ENCODE measurements around the gene MANF. TPM values are rescaled to one million over a fixed set of nuclear protein-coding genes. Genes with fewer than 3 reads are reported as not detected.

The MANF gene
- polyA plus RNA-seq, 5 donors = 94.6 to 114 (median 103) TPM

DNA sequence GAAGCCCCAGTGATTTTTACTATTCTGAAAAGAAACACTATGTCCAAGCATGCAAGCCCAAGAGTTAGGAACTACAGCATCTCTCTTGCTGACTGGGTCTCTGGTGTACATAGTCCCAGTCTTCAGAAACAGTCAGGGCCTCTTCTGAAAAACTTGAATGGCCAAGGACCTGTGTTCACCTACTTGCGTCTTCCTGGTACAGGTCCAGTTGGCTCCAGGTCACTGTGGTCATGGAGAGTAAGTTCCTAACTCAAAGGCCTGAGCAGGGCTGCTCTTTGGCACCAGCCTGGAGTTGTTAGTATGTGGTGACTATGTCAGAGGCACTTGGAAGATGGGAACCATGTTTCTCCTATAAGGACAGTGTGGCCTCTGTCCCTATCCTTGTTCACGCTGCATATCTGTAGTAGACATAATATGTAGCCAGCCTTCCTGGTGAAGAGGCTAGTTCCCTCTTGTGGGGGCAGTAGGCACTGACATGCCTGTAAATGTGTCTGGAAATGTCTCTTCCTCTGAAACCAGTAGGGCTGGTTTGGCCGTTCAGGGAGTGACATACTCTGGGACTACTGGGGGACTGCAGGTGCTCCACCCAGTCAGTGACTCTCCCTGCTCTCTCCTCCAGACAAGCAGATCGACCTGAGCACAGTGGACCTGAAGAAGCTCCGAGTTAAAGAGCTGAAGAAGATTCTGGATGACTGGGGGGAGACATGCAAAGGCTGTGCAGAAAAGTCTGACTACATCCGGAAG, 3.4 kb downstream of the MANF start:
- no peak for DNase-seq

DNA sequence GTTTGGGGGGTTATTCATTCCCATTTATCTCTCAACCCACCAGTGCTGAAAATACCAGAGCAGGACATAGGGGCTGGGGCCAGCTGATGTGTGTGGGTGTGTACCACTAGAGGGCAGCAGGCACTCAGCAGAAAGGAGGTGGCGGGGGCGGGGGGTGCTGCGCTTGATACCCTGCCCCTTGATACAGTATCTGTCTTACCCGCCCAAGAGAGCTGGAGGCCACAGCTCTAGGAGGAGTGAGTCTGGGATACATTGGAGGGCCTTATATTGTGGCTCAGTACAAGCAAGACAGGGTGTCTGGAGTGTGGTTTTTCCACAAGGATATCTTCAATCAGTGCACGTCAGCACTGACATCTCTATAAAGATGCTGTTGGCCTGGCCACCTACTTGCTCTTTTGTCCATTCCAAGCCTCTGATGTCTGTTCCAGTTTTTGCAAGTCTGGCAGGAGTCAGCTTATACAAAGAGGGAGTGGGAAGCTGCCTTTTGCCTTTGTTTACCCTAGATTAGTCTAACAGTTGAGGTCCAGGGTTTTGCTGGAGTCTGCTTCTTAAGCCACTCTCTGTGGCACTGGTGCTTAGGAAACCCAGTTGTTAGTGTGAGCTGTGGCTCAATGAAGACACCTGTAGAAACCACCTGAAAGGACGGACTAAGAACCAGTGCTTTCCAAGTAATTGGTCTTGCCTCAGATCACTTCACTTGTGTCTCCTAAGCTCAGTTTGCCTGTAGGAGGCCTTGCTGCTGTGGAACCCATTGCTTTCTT, 4.5 kb downstream of the MANF start:
- DNase-seq = no peak

DNA sequence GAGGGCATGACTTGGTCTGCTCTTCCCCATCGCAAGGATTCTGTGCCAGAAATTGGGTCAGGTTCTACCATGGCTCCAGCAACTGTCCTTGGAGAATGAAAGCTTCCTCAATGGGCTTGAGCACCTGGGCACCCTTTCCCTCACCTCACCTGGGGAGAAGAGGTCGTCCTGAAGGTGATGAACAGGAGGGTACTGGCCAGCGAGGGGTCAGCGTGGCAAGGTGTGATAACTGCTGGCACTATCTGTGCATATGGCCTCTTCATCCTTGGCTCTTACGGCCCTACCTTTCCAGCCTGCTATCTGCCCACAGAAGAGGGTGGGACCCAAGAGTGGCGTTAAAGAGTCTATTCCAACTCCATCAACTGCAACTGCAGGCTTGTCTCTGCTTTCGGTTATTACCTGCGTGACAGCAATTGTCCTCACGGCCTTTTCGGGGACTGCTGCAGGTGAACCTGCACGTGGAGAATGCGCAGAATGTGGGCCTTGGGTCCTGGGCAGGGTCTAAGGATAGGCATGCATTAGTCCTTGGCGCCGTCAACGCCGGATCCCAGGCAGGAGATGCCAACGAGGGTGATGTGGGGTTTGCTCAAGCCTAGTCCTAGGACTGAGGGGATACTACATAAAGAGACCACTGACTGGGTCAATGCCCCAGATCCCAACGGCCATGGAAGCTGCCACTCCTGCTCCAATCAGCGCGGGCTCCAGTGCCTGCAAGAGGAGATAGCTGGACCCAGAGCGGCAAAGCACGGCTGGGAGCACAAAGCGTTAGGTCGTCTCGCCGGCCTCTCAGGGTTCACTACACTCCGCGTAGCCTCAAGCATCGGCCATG, 5.4 kb downstream of the MANF start:
- DNase-seq = no peak

DNA sequence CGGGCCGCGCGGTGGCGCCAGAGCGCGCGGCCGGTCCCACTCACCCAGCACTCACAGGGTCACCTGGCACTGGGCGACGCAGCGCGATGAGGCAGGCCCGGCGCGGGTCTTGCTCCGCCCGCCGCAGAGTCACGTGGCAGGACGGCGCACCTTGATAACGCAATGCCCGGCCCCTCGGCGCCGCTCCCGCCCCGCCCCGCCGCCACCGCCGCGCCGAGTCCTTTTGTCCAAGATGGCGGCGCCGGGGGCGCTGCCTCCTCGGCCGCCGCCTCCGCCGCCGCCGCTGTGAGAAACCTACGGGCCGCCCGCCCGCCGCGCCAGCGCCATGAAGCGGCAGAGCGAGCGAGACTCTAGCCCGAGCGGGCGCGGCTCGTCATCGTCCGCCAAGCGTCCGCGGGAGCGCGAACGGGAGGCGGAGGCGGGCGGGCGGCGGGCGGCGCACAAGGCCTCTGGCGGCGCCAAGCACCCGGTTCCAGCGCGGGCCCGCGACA, 6.0 kb downstream of the MANF start, which contains the start of gene RBM15B:
RBM15B (plus strand) TSS at position 211 of the 491 bp plus-strand sequence; CDS start at position 326, 115 bp downstream.
- DNase-seq = peak; percentile 95 to 96

DNA sequence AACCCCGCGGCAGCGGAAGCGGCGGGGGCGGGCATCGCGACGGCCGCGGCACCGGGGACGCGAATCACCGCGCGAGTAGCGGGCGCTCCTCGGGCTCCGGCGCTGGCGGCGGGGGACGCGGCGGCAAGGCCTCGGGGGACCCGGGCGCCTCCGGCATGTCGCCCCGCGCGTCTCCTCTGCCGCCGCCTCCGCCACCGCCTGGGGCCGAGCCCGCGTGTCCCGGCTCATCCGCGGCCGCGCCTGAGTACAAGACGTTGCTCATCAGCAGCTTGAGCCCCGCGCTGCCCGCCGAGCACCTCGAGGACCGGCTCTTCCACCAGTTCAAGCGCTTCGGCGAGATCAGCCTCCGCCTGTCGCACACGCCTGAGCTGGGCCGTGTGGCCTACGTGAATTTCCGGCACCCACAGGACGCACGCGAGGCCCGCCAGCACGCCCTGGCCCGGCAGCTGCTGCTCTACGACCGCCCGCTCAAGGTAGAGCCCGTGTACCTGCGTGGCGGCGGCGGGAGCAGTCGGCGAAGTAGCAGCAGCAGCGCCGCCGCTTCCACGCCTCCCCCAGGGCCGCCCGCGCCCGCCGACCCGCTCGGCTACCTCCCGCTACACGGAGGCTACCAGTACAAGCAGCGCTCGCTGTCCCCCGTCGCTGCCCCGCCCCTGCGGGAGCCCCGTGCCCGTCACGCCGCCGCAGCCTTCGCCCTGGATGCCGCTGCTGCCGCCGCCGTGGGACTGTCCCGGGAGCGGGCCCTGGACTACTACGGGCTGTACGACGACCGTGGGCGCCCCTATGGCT, 6.7 kb downstream of the MANF start:
- no peak for DNase-seq

DNA sequence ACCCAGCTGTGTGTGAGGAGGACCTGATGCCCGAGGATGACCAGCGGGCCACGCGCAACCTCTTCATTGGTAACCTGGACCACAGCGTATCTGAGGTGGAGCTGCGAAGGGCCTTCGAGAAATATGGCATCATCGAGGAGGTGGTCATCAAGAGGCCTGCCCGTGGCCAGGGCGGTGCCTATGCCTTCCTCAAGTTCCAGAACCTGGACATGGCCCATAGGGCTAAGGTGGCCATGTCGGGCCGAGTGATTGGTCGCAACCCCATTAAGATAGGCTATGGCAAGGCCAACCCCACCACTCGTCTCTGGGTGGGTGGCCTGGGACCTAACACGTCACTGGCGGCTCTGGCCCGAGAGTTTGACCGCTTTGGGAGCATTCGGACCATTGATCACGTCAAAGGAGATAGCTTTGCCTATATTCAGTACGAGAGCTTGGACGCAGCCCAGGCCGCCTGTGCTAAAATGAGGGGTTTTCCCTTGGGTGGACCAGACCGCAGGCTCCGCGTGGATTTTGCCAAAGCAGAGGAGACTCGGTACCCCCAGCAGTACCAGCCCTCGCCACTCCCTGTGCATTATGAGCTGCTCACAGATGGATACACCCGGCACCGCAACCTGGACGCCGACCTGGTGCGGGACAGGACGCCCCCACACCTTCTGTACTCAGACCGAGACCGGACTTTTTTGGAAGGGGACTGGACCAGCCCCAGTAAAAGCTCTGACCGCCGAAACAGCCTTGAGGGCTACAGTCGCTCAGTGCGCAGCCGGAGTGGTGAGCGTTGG, 7.5 kb downstream of the MANF start:
- DNase-seq = no peak

DNA sequence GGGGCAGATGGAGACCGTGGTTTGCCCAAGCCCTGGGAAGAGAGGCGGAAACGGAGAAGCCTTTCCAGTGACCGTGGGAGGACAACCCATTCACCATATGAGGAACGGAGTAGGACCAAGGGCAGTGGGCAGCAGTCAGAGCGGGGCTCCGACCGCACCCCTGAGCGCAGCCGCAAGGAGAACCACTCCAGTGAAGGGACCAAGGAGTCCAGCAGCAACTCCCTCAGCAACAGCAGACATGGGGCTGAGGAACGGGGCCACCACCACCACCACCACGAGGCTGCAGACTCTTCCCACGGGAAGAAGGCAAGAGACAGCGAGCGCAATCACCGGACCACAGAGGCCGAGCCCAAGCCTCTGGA, 8.0 kb downstream of the MANF start:
- DNase-seq = no peak

DNA sequence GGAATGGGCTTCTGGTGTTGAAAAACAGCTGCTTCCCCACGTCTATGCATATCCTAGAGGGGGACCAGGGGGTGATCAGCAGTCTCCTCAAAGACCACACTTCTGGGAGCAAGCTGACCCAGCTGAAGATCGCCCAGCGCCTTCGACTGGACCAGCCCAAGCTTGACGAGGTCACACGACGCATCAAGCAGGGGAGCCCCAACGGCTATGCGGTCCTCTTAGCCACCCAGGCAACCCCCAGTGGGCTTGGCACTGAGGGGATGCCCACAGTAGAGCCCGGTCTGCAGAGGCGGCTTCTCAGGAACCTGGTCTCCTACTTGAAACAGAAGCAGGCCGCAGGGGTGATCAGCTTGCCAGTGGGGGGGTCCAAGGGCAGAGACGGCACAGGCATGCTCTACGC, 8.5 kb downstream of the MANF start:
- DNase-seq = no peak

DNA sequence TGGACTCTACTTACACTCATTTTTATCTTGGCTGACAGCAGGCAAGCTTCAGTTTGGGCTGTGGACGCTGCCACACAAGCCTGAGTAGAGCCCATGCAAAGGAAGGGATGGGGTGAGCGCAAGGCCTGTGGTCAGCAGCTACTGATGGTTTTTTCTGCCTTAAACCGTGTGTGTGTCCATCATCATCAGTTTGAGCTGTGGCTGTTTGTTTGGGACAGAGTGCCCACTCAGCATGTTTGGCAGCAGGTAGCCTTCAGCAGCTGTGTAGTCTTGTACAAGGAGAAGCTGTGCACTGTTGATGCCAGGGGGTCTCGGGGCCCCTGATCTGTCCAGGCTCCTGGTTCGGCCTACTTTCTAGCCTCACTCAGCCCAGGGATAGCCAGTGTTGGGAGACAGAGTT, 9.4 kb downstream of the MANF start:
- no peak for DNase-seq

DNA sequence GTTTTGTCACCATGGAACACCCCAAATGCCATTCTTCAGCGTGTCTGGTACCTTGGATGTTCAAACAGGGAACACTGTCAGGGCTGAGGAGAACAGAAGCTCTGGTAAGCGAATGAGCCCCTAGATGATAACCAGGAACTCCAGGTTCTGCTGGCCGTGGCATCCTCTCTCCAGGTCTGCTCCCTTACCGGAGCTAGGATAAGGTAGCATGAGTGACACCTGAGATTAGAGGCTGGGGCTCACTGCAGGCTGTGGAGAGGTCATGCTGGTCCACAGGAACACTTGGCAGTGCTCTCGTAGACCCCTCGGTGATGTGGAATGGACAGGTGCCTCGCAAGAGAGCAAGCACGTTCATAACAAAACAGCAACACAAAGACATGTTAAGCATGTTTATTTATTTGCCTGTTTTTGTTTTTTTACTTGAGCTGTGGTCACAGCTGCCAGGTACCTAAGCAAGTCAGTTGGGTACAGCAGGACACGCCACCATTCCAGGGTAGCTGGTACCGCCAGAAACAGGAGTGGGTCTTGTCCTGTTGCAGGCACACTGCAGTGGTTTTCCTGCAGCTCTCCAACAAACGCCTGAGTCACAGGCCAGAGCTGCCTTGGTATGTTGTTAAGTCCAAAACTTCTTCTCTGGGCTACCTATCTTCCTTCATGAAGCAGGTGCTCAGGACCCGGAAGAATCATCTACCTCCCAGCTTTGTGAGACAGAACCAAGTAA, 10.6 kb downstream of the MANF start:
- no peak for DNase-seq

DNA sequence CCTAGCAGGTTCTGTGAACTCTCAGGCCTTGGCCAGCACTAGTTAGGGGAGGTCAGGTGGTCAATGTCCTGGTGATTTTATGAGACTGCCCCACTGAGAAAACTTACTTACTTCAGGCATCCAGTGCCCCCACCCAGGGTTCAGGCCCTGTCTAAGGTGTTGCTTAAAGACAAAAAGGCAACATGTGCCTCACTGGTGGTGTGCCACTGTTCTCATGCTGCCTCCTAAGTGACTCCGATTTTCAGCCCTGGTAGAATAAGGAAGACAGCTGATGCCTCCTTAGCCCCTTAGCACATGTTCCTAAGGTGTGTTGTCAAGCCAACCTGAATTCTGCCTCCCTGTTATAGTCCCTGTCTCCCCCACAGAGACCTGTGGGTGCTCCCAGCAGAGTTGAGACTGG, 11.3 kb downstream of the MANF start:
- DNase-seq = no peak

DNA sequence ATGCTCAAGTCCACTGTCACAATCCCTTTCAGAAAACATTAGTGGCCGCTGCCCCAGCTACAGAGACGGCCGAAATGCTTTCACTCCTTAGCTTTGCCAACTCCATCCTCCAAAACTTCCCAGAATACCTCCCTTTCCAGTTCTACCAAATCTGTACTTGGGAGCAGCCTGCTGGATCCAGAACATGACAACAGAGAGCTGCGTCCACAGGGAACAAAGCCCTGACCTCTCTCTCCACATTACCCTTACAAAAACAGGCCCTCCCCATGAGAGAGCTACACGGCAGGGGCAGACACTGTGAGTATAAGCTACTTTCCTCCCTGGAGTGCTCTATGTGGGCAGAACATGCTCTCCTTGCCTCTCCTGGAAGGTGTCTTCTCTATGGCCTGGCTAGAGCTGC, 12.3 kb downstream of the MANF start:
- no peak for DNase-seq

DNA sequence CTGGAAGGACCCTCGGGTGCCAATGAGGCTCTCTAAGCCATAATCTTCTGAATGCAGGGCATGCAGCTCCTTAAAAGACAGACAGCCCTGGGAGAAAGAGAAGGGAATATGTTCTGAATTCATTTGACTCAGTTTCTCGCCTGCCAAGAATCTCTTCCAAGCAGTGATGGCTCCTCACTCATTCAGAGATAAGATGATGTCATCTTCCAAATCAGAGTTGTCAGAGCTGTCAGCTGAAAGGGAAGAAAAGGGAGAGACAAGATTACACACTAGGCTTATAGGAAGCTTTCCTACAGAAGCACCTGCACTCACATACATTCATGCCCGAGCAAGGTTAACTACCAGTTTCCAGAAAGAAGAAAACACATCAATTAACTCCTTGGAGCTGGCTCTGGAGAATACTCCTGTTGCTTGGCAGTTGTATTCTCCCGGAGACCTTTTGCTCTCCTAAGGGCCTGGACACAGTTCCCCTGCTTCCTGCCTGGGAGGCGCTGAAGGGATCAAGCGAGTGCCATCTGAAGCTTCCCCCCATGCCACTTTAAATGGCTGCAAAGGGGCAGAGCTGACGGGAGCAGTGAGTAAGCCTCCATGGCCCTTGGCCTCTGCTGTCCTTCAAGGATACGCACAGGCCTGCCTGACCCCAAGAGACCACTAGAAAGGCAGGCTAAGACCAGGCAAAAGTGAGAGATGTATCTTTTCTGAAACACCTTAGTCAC, 13.7 kb downstream of the MANF start:
- no peak for DNase-seq

DNA sequence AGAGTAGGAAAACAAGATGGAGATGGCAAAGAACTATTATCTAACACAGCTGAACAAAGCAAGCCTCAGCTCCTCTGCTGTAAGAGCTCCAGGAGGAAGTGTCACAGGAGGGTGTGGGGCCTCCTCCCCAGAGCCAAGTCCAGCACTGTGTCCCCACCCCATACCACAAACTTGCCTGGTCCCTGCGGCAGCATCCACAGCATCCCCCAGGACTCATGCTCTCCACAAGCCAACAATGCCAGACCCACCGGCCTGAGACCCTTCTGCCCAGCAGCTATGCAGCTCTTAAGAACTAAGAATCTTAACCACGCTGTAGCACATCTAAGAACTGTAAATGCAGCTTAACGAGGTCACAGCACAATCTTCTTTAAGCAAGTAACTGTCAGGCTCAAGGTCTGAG, 15.1 kb downstream of the MANF start:
- no peak for DNase-seq

DNA sequence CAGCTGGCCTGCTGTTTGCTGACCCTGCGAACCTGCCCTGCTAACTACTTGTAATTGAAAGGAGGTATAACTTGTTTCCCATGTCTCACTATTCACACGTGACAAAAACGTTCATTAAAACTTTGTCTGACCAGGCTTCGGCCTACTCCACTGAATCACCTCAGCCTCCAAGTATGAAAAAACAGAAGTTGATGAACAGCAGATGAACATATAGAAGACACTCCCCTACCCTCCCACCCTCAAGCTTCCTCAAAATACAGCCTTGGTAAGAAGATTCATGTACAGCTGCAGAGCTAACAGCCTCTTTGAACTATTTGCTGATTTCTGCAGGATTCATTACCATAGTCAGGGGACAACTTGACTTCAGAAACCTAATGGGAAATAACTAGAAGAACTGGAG, 16.6 kb downstream of the MANF start:
- DNase-seq = no peak

DNA sequence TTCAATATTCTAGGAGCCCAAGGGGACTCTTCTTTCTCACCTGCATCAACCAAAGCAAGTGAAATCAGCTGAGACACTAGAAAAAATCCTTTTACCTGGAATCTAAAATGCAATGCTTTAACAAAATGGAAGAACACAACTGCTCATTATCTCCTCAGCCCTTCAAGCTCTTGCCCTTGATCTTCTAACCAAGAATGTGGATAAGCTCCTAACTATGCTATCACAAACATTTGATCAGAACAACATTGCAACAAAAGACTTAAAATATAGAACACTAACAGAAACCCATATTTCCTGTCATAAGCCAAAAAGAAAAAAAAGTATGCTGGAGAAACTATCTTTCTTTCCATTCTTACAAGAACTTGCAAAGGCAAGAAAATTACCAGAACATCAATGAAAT, 18.6 kb downstream of the MANF start:
- DNase-seq = no peak

DNA sequence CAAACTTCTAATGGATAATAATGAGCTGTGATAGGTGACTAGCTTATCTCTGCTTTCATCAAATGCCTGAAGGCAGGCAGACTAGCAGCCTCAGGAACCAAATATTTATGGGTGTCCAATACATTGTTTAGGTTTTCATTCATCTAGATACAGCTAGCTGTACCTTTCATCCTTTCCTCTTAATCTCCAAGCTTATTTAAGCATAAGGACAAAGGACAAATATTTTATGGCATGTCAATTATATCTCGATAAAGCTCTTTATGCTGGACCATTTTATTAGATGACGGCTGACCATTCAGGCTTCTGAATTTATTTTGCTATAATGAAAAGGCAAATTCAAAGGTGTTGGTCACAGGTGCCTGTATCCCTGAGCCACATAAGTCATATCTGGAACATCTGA, 22.9 kb downstream of the MANF start:
- no peak for DNase-seq

DNA sequence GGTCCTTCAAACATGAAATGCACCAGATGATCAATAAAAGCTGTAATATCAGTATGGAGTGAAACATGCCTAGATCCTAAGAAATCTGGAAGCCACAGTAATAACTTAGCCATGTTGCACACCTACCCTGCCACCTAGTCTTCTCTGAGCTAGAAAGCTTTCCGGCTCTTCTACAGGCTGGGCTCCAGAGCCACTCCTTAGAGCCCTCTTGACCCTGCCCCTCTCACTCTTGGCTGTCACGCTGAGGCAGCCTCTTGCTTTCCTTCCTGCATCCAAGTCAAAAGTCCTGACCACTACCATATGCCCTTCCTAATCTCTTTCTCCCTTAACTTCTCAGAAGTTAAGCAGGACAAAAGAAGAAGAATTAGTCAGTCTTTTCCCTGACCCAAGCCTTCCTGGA, 23.7 kb downstream of the MANF start:
- no peak for DNase-seq

DNA sequence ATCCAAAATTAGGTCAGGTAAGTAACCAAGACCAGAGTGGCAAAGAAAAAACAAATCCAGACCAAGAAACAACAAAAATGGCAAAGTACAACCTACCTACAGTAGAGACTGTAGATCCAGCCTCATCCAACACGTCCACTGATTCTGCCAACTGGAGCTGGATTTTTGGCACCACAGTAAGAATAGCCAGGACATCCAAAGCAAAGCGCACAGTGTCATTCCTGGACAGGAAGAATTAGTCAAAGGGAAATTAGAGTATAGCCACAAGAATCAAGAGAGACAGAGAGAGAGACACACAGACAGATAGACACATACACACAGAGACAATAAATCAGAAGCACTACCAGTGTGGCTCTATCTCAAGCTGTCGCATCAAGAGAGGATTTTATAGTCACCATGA, 37.1 kb downstream of the MANF start:
- no peak for DNase-seq
